ENCODE measurements around the gene OSBPL9. TPM values are rescaled to one million over a fixed set of nuclear protein-coding genes. Genes with fewer than 3 reads are reported as not detected.

The OSBPL9 gene
- total RNA-seq, 1 donor from 2014 or later = 49.3 TPM

DNA sequence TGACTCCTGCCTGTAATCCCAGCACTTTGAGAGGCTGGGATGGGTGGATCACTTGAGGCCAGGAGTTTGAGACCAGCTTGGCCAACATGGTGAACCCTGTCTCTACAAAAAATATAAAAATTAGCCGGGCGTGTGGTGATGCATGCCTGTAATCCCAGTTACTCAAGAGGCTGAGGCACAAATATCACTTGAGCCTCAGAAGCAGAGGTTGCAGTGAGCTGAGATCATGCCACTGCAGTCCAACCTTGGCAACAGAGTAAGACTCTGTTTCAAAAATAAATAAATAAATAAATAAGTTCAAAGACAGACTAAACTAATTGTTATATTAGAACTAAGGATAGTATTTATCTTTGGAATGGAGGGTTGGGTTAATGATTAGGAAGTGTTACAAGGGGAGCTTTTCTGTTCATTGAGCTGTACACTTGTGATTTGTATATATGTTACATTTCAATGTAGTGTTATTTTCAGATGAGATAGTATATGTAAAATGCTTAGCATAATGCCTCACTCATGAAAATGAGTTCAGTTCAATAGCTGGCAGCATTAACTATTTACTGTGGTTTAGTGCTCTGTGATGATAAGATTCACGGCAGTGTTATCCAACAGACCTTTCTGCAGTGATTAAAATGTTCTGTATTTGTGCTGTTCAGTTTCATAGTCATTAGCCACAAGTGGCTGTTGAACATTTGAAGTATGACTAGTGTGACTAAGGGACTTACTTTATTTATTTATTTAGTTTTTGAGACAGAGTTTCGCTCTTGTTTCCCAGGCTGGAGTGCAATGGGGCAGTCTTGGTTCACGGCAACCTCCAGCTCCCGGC is 47.7 kb downstream of the OSBPL9 start:
- no peak overlapping the region for H3K4me3 Mint-ChIP-seq (ENCODE audit: low read depth)
- DNase-seq (ENCODE audit: low spot score) = no peak
- no peaks in the 10 kb centered on the region for H3K9me3 Mint-ChIP-seq
- no peaks in the 10 kb centered on the region for H3K36me3 Mint-ChIP-seq (ENCODE audit: low read depth)
- H3K27ac Mint-ChIP-seq = no peak overlapping the region
- H3K27me3 Mint-ChIP-seq (ENCODE audit: low read depth) = peaks cover 6% of the 10 kb centered on the region
- intact Hi-C loops (cut with micrococcal nuclease) = no loop called here
- H3K4me1 Mint-ChIP-seq (ENCODE audit: low read depth) = no peaks in the 10 kb centered on the region

DNA sequence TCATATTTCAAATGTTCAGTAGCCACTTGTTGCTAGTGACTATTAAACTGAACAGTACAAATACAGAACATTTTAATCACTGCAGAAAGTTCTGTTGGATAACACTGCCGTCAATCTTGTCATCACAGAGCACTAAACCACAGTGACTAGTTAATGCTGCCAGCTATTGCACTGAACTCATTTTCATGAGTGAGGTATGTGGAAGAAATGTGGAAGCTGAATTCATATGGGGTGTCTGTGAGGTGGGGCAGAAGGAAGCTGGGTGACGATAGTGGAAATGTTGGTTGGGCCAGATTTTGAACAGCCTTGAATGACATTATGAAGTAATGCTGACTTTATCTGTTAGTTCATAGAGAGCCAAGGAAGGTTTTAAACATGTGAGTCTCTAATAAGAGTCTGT is 49.6 kb downstream of the OSBPL9 start:
- Mint-ChIP-seq H3K36me3 (ENCODE audit: low read depth) (no peaks in the 10 kb centered on the region), H3K9me3 (no peaks in the 10 kb centered on the region), H3K4me3 (ENCODE audit: low read depth) (no peak overlapping the region), H3K4me1 (ENCODE audit: low read depth) (no peaks in the 10 kb centered on the region), H3K27me3 (ENCODE audit: low read depth) (no peaks in the 10 kb centered on the region), H3K27ac (no peak overlapping the region)
- no peak for DNase-seq (ENCODE audit: low spot score)
- intact Hi-C loops (cut with micrococcal nuclease) = no loop called here

DNA sequence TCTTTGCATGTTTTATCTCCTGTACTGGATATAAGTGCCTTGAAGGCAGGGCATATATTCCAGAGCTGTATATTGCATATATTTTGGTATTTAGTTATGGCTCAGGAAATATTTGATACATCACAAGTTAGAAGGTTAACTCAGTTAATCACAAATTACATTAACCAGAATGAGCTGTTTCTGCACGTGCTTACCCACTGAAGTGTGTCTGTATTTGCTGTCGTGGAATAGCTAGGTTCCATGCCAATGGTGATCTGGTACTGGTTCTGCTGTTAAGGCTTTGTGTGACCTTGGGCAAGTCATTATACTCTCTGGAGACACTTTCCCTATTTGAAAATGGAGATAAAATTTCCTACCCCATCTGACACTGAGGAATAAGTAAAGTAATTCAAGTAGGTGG is 50.7 kb downstream of the OSBPL9 start:
- no peak overlapping the region for H3K27ac Mint-ChIP-seq

DNA sequence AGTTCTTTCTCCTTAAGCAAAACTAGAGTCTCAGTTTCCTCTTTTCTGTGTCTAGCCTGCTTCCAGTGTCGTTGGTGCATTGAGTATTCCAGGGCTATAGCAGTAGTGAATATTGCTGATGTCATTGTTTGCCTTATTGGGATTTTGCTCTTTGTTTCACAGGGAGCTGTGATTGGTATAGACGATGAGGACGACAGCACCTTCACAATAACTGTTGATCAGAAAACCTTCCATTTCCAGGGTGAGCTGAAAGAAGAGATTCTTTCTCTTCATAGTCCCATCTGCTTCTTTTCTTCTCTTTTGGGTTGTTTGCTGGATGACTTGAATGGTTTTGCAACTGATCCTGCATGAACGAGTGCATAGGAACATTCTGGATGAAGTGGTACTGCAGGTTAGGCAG is 52.4 kb downstream of the OSBPL9 start:
- Mint-ChIP-seq H3K4me3 (ENCODE audit: low read depth) (no peak overlapping the region), H3K27ac (no peak overlapping the region)
- intact Hi-C loops (cut with micrococcal nuclease) = no loop called here

More for the DNA sequence above, 50.7 kb downstream of the OSBPL9 start:
- no peak overlapping the region for H3K4me3 Mint-ChIP-seq (ENCODE audit: low read depth)
- no peaks in the 10 kb centered on the region for H3K27me3 Mint-ChIP-seq (ENCODE audit: low read depth)
- H3K4me1 Mint-ChIP-seq (ENCODE audit: low read depth) = no peaks in the 10 kb centered on the region
- H3K36me3 Mint-ChIP-seq (ENCODE audit: low read depth) = no peaks in the 10 kb centered on the region
- no peaks in the 10 kb centered on the region for H3K9me3 Mint-ChIP-seq
- DNase-seq (ENCODE audit: low spot score) = no peak
- intact Hi-C loops (cut with micrococcal nuclease) = no loop called here

DNA sequence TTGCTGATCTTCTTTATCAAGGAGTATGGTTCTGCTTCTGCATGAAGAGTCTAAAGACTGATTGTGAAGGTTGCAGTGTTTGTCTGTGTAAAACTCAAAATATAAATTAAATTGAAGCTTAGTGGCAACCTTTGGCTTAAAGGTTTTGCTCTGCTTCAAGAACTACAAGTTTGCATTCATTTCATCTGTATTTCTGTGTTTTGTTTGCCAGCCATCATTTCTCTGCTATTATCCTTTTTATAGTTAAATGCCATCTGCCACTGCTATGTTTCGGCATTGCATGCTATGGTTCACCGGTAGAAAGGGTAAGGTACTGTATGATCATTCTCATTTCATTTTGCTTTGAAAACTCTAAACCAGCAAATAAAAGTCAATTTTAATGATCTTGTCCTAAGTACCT is 52.9 kb downstream of the OSBPL9 start:
- Mint-ChIP-seq H3K36me3 (ENCODE audit: low read depth) (no peaks in the 10 kb centered on the region), H3K9me3 (no peaks in the 10 kb centered on the region), H3K27me3 (ENCODE audit: low read depth) (no peaks in the 10 kb centered on the region), H3K27ac (no peak overlapping the region), H3K4me1 (ENCODE audit: low read depth) (no peaks in the 10 kb centered on the region), H3K4me3 (ENCODE audit: low read depth) (no peak overlapping the region)
- intact Hi-C loops (cut with micrococcal nuclease) = no loop called here
- no peak for DNase-seq (ENCODE audit: low spot score)

More for the DNA sequence above, 52.4 kb downstream of the OSBPL9 start:
- no peaks in the 10 kb centered on the region for H3K4me1 Mint-ChIP-seq (ENCODE audit: low read depth)
- H3K9me3 Mint-ChIP-seq = no peaks in the 10 kb centered on the region
- DNase-seq (ENCODE audit: low spot score) = no peak
- H3K36me3 Mint-ChIP-seq (ENCODE audit: low read depth) = no peaks in the 10 kb centered on the region
- no peaks in the 10 kb centered on the region for H3K27me3 Mint-ChIP-seq (ENCODE audit: low read depth)

DNA sequence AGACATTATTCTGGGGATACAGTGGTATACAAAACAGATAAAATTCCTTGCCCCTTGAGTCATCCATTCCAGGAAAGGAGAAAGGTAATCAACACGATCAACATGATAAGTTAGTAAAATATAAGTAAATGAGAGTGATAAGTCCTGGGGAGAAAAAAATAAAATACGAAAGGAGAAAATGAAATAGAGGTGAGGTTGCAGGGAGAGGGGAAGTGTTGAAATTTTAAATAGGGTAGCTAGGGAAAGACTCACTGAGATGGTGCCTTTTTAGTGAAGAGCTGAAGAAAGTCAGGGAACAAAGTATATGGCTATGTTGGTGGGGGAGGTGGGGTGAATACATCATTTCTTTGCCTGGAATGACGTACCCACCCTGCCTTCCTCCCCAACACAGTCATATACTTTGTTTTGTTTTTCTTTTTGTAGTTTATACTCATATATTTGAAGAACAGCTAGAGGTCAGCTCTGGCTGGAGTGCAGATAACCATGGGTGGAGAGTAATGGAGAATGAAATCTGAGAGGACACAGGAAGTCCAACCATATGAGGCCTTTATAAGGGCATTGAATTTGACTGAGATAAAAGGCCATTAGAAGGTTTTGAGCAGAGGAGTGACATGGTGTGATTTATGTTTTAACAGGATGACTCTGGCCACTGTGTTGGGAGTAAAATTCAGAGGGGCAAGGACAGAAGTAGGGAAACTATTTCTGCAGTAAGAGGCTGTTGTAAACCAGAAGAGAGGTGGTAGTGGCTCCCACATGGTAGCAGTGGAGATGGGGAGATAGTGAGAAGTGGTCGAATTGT is 54.8 kb downstream of the OSBPL9 start:
- Mint-ChIP-seq H3K27me3 (ENCODE audit: low read depth) (no peaks in the 10 kb centered on the region), H3K36me3 (ENCODE audit: low read depth) (no peaks in the 10 kb centered on the region), H3K27ac (no peak overlapping the region), H3K9me3 (no peaks in the 10 kb centered on the region), H3K4me1 (ENCODE audit: low read depth) (no peaks in the 10 kb centered on the region), H3K4me3 (ENCODE audit: low read depth) (no peak overlapping the region)
- DNase-seq (ENCODE audit: low spot score) = no peak
- intact Hi-C loops (cut with micrococcal nuclease) = no loop called here

DNA sequence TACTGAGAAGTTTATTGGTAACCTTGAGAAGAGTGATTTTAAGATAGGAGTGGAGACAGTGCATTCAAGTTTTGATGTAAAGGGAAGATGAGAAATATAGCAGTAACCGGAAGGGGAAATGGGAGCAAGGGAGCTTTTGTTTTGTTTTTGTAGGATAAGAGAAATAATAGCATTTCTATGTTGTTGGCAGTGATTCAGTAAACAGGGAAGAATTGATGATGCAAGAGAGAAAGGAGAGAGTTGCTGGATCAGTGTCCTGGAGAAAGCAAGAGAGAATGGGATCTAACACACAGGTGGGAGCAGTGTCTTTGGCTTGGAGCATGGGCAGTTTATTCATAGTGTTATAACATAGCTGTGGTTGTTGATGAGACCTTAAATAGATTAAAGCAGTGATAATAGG is 56.4 kb downstream of the OSBPL9 start:
- intact Hi-C loops (cut with micrococcal nuclease) = no loop called here
- H3K36me3 Mint-ChIP-seq (ENCODE audit: low read depth) = no peaks in the 10 kb centered on the region
- DNase-seq (ENCODE audit: low spot score) = no peak
- no peaks in the 10 kb centered on the region for H3K4me1 Mint-ChIP-seq (ENCODE audit: low read depth)
- H3K9me3 Mint-ChIP-seq = no peaks in the 10 kb centered on the region
- H3K27me3 Mint-ChIP-seq (ENCODE audit: low read depth) = no peaks in the 10 kb centered on the region
- H3K27ac Mint-ChIP-seq = no peak overlapping the region
- H3K4me3 Mint-ChIP-seq (ENCODE audit: low read depth) = no peak overlapping the region

DNA sequence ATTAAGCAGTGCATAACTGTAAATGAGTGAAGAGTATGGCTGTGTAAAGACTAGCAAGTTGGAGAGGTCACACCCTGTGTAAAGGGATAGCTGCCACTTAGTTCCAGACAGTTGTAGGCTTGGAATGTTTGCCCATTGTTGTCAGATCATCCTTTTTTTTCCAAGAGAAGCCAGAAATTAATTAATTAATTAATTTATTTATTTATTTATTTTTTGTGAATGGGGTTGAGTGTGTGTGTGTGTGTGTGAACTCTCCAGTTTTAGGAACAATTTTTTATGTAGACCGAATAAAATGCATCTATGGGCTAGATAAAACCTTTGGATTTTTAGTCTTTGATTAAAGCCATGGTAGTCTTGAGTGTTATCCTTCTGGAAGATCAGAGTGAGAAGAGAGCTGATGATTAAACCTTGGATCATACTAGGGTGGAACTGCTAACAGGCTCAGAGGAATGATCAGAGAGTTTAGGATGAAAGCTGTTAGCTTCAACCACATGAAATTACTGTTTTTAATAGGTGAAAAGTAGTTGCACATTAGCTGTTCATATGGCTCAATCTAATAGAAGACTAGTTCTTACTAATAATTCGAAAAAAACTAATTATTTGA is 58.4 kb downstream of the OSBPL9 start:
- Mint-ChIP-seq H3K4me1 (ENCODE audit: low read depth) (peaks cover 4% of the 10 kb centered on the region), H3K27ac (no peak overlapping the region), H3K9me3 (no peaks in the 10 kb centered on the region), H3K36me3 (ENCODE audit: low read depth) (no peaks in the 10 kb centered on the region), H3K4me3 (ENCODE audit: low read depth) (no peak overlapping the region), H3K27me3 (ENCODE audit: low read depth) (no peaks in the 10 kb centered on the region)
- intact Hi-C loops (cut with micrococcal nuclease) = no loop called here
- no peak for DNase-seq (ENCODE audit: low spot score)

DNA sequence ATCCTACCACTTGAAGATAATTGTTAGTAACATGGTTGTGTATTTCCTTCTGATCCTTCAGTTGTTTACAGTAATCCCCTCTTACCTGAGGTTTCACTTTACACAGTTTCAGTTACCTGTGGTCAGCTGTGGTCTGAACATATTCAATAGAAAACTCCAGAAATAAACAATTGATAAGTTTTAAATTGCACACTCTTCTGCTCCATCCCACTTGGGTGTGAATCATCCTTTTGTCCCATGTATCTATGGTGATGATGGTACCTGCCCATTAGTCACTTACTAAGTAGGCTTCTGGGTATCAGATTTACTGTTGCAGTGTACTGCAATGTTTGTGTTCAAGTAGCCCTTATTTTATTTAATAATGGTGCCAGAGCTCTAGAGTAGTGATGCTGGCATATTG is 62.5 kb downstream of the OSBPL9 start:
- Mint-ChIP-seq H3K9me3 (no peaks in the 10 kb centered on the region), H3K4me3 (ENCODE audit: low read depth) (no peak overlapping the region), H3K27ac (no peak overlapping the region), H3K4me1 (ENCODE audit: low read depth) (peaks cover 4% of the 10 kb centered on the region), H3K27me3 (ENCODE audit: low read depth) (no peaks in the 10 kb centered on the region), H3K36me3 (ENCODE audit: low read depth) (no peaks in the 10 kb centered on the region)
- intact Hi-C loops (cut with micrococcal nuclease) = no loop called here
- DNase-seq (ENCODE audit: low spot score) = no peak

DNA sequence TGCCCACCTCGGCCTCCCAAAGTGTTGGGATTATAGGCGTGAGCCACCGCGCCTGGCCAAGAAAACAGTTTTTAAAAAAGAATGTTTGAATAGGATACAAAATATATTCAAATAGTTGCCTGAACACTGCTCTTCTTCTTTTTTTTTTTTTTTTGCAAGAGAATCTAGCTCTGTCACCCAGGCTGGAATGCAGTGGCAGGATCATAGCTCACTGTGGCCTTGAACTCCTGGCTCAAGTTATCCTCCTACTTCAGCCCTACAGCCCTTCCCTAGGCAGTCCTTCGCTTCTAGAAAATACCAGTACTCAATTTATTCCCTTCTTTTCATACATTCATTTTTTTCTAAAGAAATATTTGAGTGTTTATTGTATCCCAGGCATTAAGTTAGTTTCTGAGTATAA is 67.9 kb downstream of the OSBPL9 start:
- no peaks in the 10 kb centered on the region for H3K27me3 Mint-ChIP-seq (ENCODE audit: low read depth)
- no peaks in the 10 kb centered on the region for H3K36me3 Mint-ChIP-seq (ENCODE audit: low read depth)
- intact Hi-C loops (cut with micrococcal nuclease) = no loop called here
- H3K9me3 Mint-ChIP-seq = no peaks in the 10 kb centered on the region
- H3K4me1 Mint-ChIP-seq (ENCODE audit: low read depth) = peaks cover 4% of the 10 kb centered on the region
- H3K4me3 Mint-ChIP-seq (ENCODE audit: low read depth) = no peak overlapping the region
- no peak overlapping the region for H3K27ac Mint-ChIP-seq
- DNase-seq (ENCODE audit: low spot score) = no peak

DNA sequence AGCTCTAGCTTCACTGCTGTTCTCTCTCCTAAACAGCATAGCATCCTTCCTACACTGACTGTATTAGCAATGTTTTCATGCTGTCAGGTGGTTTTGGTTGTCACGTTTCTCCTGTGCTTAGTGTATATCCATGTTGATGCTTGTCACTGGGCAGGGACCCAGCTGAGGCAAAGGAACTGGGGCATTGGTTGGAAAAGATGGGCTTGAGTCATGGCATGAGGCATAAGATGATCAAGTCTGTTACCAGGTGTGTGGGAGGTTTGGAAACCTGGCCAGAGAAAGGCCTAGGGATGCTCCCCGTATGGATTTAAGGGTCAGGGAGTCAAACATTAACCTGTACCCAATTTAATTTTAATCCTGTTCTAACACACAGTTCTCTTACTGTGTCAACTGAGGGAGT is 69.6 kb downstream of the OSBPL9 start:
- Mint-ChIP-seq H3K27ac (no peak overlapping the region), H3K36me3 (ENCODE audit: low read depth) (no peaks in the 10 kb centered on the region), H3K4me3 (ENCODE audit: low read depth) (no peak overlapping the region), H3K4me1 (ENCODE audit: low read depth) (peaks cover 4% of the 10 kb centered on the region), H3K27me3 (ENCODE audit: low read depth) (no peaks in the 10 kb centered on the region), H3K9me3 (no peaks in the 10 kb centered on the region)
- DNase-seq (ENCODE audit: low spot score) = no peak
- intact Hi-C loops (cut with micrococcal nuclease) = no loop called here

DNA sequence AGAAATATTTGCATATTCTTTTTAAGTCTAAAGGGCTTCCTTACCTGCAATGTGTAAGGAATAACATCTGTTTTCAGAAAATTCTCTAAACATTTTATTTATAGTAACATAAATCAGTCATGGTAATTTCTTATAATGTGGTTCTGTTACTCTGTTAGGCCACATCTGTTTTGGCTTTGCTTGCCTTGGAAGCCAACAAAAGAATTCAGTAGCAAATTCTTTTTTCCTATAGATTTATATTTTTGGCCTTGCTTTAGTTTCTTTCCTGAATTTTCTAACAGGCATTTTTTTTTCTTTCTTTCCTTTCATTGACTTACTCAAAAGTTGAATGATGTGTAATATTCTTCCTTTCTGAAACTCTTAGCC is 72.2 kb downstream of the OSBPL9 start:
- Mint-ChIP-seq H3K4me3 (ENCODE audit: low read depth) (no peak overlapping the region), H3K27me3 (ENCODE audit: low read depth) (no peaks in the 10 kb centered on the region), H3K27ac (no peak overlapping the region), H3K9me3 (no peaks in the 10 kb centered on the region), H3K4me1 (ENCODE audit: low read depth) (peaks cover 4% of the 10 kb centered on the region), H3K36me3 (ENCODE audit: low read depth) (no peaks in the 10 kb centered on the region)
- intact Hi-C loops (cut with micrococcal nuclease) = no loop called here
- no peak for DNase-seq (ENCODE audit: low spot score)

DNA sequence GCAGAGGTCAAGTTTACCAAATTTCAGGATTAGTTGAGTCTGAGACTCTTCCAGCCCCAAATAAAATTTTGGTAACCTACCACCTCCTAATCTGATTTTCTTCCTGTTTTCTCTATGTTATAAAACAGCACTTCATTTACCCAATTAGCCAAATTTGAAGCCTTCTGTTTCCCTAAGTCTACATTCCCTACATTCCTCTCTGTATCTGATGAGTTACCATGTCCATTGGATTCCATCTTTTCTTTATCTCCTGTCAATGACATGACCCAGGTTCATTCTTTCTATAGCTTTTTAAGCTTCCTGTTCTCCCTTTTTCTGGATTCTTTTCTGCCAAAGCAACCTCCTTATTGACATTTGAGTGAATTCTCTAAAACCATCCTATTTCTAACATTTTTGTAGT is 72.8 kb downstream of the OSBPL9 start:
- Mint-ChIP-seq H3K9me3 (no peaks in the 10 kb centered on the region), H3K27me3 (ENCODE audit: low read depth) (no peaks in the 10 kb centered on the region), H3K36me3 (ENCODE audit: low read depth) (no peaks in the 10 kb centered on the region), H3K27ac (no peak overlapping the region), H3K4me1 (ENCODE audit: low read depth) (peaks cover 4% of the 10 kb centered on the region), H3K4me3 (ENCODE audit: low read depth) (no peak overlapping the region)
- intact Hi-C loops (cut with micrococcal nuclease) = no loop called here
- DNase-seq (ENCODE audit: low spot score) = no peak

Data from activated T-helper 2 cell treated with anti-CD3 and anti-CD28 coated beads, Interferon-gamma antibody, Interleukin-2, Interleukin-4, amounts not matched to agents 10 μg/mL and 5 μg/mL and 100 μg/mL, durations not matched to agents 14 hours and 24 hours and 36 hours (primary cell).